AML-193 (cell line): ENCODE measurements around the gene TTC38.
A peak's percentile ranks its signal among the peaks of the same experiment; 100 is the strongest.

Experiments
- DNase-seq, 2 experiments: peaks; one replicate each; lab custom pipeline; 2025; lab: John Stamatoyannopoulos, UW

The TTC38 gene

DNA sequence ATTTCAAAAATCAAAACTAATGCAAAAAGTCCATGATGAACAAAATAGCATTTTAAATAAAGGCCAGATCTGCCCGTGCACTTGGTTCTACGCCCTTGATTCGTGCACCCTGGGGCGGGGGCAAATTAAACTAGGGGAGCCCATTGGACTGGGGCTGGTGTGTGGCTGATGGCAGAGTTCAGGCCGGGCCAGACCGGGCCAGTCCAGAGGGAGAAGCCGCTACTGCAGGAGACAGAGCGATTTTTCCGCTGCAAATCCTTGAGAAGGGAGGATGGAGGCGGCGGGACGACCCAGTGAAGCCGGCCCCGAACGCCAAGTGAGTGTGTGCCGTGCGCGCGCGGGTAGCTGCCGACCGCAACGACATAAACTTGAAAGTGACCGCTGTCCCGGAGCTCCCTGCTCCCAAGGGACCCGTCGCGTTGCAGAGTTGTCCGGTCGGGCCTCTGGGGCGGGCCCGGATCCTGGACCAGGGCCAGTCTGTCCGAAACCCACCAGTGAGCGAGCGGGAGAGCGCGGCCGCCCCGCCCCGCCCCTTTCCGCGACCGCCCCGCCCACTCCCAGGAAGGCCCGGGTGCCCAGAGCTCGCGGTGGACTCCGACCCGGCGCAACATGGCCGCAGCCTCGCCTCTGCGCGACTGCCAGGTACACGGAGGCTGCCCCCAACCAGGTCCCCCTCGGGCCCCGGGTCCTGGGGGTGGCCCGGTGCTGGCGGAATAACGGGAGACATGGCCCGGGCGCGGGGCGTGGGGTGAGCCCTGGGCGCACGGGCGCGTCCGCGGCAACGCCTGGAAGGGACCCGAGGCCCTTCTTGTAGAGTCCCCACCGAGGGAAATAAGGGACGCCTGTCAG, at the start of gene TTC38:
Gene TTC38, plus strand, starts transcription at position 578 of the 849 bp plus-strand sequence. Its CDS starts 32 bp downstream, at position 610.
- DNase-seq: peak; percentile 68 to 75

DNA sequence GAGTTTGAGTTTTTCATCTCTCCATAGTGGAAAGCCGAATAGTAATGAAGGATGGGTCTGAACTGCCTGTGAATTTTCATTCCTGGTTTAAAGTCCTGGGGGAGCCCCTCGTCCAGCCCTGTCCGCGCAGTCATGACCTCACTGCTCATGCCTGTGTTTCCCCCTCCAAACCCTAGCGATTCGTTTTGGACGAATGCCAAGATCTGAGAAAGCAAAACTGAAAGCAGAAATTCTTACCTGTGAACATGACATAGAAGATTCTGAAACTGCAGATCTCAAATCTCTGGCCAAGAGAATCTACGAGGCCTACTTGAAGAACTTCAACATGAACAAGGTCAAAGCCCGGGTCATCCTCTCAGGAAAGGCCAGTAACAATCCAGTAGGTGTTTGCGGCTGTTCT, 48.2 kb upstream of the TTC38 start:
- no peak for DNase-seq

DNA sequence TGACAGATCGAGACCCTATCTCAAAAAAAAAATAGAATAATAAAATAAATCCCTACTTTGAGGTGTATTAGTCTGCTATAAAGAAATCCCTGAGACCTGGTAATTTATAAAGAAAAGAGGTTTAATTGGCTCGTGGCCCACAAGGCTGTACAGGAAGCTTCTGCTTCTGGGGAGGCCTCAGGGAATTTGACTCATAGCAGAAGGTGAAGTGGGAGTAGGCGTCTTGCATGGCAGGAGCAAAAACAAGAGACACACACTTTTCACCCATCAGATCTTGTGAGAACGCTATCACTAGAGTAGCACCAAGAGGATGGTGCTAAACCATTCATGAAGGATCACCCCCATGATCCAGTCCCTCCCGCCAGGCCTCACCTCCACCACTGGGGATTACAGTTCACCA, 46.9 kb upstream of the TTC38 start:
- no peak for DNase-seq

DNA sequence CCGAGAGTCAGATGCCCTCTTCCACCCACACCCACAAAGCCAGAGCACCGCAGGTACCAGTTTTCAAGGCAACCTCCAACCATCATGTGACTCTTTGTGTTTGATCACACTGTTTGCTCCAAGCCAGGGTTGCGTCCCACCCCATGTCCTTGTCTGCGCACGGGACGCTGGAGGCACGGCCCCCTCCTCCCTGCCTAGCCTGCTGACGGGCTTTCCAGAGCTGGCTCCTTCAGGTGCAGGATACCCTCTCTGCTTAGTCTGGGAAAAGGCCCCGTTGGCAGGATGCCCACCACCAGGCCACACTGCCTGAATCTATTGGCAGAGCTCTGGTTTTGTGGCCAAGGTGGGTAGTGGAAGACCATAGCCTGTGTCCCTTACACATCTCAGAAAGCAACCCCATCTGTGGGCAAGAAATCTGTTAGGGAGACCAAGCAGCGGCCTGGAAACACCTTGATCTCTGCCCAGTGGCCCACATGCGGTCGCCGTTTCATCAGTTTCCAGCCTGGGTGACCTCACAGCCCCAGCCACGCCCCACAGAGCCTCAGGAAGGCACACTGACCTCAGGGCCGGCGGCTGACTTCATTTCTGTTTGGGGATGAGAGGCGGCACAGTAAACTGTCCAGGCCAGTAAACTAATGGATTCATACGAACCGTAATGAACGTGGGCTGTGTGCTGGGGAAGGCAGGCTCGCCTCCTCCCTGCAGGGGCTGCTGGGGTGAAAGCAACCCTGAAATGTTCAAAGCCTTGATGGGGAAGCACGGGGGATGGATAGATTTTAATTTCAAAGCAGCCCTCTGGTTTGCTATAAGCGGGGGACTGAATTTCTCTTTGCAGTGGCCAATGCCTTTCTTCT, 43.5 kb upstream of the TTC38 start:
- DNase-seq: no peak

DNA sequence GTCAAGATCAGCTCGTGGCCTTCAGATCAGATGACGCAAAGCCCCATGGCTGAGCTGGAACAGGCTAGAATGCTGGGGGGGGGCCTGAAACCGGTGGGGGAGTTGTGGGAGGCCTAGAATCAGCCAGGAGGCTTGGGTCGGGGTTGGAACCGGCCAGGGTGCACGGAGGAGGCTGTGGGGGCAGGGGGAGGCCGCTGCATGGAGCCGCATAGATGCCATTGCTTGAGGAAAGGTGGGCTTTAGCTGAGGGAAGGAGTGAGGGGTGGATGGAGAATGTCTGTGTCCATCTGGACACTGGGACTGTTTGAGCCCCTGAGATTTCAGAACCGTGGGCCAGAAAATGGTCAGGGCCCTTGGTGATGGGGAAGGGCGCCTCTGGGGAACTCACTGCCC, 42.9 kb upstream of the TTC38 start:
- DNase-seq: no peak

DNA sequence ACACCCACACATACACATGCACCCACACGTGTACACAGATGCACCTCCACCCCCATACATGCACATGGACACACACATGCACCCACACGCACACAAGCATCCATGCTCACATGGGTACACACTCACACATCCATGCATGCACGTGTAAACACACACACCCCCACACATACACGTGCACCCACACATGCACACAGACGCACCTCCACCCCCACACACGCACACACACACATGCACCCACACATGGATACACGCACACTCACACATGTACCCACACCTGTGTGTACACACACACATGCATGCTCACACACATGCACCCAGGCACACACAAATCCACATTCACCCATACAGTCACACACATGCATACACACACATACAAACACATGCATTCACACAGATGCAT, 42.2 kb upstream of the TTC38 start:
- no peak for DNase-seq

DNA sequence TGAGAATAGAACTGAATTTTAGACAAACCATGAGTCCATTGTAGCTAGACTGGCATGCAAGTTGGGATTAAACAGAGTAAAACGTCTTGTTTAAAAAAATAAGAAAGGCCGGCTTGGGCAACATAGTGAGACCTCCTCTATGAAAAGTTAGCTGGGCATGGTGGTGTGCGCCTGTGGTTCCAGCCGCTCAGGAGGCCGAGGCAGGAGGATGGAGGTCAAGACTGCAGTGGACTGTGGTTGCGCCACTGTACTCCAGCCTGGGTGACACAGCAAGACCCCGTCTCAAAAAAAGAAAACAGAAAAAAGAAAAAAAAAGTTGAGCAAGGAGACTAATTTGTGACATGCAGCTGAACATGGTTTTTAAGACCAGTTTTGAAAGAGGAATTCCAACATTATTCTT, 41.2 kb upstream of the TTC38 start:
- DNase-seq: no peak

DNA sequence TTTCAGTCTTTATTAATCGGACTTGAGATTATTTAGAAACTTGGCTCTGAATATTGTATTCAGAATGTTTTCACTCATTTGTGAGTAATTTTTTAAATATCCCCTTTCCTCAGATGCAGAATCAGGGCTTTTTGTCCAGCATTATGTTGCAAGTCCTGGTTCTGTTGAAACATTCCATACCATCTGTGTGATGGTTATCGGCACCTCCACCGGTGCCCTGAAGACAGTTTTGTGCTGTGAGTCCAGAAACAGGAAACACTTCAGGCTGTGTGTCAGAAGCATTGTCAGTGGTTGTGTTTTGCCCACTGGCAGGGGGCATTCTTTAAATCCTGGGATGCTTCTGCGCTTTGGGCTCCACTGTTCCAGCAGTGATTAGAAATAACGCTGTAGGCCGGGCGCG, 38.1 kb upstream of the TTC38 start:
- DNase-seq: no peak

DNA sequence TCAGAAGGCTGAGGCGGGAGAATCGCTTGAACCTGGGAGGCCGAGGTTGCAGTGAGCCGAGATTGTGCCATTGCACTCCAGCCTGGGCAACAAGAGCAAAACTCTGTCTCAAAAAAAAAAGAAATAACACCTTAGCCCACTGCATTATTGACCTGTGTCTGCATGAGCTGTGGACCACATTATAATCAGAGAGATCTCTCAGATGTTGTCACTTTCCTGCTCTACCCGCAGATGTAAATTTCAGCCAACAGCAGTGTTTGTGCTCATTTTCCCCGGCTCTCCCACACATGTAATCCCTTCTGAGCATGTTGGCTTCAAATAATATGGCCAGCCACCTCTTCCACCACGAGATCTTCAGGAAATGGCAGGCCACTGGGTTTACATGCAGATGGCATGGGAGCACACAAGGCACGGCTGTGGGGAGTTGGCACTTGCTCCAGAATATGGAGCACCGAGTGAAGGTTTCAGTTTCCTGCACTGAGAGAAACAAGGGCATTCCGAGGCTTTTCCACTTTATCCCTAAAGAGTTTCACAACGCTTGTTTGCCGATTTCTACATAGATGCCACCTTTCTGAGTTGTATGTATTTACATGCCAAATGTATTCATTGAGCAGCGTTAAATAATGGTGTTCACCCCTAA, 37.4 kb upstream of the TTC38 start:
- DNase-seq: no peak

DNA sequence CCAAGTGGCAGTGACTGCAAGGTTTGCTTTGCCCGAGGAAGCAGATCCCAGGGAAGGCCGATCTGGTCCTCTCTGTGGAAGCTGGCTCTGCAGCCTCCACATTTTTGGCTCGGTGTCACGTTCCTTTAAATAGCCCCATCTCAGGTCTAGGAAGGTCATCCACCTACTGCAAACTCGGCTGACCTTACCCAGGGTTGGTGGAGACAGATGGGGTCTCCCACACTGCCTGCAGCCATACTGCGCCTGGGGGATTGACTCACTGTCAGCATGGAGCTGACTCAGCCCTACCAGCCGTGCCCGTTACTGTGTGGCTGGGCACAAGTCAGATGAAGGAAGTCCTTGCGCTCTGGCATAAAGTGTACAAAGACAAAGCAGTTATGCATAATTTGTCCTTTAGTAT, 34.6 kb upstream of the TTC38 start:
- no peak for DNase-seq

DNA sequence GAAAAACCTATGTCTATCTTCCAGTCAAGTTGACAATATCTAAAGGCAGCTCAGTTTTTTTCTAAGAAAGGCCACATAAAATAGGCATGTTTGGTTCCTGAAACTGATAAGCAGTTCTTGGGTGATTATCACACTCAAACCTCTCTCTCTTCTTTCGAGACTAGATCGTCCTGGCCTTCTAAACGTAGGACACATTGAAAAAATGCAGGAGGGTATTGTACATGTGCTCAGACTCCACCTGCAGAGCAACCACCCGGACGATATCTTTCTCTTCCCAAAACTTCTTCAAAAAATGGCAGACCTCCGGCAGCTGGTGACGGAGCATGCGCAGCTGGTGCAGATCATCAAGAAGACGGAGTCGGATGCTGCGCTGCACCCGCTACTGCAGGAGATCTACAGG, 32.8 kb upstream of the TTC38 start:
- no peak for DNase-seq

DNA sequence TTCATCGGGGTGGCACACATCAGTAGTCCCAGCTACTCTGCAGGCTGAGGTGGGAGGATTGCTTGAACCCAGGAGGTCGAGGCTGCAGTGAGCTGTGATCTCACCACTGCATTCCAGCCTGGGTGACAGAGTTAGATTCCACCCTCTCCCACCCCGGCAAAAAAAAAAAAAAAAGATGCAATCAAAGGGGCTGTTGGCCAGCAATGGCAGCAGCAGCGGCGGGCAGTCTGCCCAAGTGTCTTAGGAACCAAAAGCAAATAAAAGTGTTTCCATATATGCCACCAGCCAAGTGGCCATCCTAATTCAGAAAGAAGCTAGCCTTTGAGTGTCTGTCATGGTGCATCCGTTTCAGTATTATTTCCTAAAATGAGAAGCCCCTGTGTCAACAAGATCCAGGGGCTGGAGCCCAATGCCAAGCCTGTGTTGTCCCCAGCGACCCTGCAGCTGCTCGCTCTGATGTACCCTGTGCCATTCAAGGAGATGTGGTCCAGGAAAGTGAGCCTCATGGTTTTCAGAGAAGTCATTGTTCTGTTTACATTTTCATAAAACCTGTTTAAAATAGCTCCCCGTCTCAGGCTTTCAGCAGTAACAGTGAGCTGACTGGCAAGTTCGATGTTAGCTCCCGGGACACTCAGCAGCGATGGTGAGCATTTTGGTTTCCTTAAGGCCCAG, 30.2 kb upstream of the TTC38 start:
- DNase-seq: no peak

DNA sequence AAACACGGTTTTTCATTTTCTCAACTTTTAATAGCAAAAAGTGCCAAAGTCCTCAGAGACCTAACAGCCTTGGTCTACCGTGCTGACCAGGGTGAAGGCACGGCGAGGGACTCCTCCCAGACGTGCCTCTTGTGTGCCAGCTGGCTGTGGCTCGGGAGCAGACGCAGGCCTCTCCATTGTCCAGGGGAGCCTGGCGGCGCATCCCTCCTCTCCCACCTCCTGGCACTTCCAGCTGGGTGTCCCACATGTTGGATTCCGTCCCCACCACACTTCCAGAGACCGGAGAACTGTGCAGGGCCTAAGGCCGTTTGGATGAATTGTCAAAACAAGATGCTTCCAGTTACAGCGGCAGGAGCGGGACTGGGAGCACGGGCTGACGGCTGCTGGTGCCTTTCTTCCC, 29.3 kb upstream of the TTC38 start:
- DNase-seq: no peak

DNA sequence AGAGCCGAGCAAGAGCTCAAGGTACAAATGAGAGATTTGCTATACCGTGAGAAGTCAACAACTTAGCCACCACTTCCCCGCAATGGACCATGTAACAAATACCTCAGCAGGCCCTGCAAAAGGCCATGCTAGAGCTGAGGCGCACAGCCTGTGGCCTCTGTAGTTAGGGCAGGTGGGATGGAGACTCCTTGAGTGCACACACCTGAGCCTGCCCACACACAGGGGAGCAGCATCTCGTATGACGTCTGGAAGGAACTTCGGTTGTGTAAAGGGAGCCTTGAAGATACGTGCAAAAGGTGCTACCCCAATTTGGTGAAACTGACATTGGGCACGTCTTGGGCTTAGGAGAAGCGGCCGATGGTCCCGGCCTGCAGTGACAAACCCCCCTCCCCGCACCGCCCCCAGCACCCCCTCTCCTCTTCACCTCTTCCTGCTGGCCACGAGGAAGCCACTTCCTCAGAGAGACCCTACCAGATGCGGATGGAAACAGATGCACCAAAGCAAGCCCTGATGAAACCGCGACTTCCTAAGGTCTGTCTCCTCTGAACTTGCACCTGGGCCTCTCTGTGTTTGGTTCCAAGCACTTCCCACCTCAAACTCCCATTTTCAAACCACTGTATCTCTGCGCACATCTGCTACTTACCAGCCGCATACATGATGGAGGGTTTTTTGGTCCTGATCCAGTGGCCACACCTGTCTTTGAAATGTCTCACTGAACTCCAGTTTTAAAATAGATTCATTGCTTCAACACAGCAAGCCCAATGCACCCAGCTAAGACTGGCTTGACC, 28.4 kb upstream of the TTC38 start:
- no peak for DNase-seq

DNA sequence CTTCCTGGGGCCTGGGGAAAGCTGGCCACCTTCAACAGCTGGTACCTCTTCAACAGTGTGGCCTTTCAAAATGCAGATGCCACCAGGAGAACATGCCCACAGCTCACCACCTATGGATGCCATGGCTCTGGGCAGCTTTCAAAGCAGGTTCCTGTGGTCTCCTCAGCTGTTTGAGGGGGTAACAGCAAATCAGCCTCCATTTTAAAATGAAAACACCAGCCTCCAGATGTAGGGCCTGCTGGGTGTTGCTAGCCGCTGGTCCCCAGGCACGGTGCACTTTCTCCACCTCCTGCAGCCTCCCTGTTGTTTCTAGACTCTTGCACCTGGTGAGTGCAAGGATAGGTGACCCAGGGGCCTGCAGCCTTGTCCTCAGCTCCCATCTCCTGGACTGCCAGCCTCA, 27.7 kb upstream of the TTC38 start:
- DNase-seq: no peak

DNA sequence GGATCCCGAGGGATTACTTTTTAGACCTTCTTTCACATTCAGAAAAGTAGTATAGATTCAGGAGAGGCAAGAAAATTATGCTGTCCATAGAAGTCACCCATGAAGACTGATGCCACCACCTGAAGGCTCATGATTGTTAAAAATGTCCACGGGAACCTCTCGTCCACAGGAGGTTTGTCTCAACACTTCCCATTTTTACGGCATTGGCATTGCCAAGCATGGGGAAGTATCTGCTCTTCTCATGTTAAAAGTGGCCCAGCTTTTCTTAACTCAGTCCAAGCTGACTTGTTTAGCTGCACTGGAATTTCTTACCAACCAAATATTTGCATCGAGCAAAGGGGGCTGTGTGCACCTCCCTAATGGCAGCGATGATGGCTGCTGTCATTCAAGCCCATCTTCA, 27.3 kb upstream of the TTC38 start:
- DNase-seq: no peak

DNA sequence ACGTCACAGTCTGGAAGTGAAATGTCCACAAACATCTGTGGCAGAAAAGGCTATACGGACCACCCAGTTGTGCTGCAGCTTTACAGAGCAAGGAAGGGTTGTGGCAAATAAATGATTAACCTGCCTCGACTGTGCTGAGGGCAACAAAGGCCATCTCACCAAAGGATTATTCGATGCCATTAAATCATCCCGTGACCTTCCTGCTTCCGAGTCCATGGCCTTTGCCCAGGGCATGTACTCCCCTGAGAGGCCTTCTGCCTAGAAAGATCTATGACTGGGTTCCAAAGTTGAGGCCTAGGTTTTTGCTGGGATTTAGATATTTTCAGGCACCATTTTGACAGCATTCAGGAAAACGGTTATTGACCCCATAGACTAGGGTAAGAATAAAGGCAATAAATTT, 26.9 kb upstream of the TTC38 start:
- DNase-seq: no peak

DNA sequence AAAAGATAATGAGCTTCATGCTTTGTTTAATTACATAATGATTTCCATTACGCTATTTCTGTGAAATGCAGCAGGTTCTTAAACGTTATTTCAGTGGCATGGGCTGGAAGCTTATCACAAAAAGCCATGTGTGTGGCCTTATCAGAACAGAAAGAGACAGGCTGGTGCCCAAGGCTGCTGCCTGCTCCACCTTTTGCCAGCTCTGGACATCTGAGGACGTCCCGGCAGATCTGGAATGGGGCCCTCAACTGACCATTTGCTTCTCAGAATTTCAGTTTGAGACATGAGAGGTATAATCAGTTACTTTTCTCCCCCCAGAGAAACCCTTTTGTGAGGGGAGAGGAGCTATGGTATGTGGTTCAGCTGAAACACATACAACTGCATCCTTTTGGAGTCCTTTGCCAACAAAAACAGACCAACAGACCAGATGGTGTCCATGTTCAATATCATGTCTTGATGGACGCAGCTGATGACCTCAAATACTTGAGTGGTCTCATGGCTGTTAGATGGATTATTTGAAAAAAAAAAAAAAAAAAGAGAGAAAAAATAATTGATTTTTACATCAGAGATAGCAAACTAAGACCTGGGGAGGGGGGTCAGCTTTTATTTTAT, 26.3 kb upstream of the TTC38 start:
- DNase-seq: no peak

DNA sequence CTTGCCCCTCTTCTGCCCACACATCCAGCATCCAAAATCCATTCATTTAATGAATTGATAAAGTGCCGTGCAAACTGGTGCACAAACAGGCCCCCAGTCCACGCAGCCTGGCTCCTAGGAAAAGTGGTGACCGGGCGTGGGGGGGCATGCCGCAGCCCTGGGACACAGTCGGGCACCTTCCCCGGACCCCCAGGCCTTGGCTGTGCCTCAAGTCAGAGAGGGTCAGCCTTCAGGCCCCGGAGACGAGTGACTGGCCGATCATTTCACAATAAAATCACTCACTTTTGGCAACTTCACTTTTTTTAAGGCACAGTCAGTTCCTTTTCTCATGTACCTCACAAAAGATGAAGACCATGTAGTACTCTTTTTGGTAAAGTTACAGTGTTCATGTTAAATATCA, 25.7 kb upstream of the TTC38 start:
- no peak for DNase-seq

DNA sequence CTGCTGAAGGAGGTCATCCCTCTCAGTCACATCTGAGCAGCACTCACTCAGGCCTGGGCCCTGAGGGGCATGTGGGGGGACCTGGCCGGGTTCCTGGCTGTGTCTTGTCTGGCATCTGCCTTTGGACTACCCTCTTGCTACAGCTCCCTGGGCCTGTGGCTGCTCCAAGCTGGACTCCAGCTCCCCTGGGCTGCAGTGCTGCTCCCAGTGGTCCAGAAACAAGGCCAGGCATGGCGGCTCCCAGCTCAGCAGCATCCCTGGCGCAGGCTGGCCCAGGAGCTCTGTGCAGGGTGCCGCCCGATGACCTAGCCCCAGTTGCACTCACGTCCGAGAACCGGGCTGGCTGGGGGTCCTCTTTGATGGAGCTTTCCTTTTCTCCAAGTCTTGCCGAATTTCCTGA, 23.0 kb upstream of the TTC38 start:
- no peak for DNase-seq

DNA sequence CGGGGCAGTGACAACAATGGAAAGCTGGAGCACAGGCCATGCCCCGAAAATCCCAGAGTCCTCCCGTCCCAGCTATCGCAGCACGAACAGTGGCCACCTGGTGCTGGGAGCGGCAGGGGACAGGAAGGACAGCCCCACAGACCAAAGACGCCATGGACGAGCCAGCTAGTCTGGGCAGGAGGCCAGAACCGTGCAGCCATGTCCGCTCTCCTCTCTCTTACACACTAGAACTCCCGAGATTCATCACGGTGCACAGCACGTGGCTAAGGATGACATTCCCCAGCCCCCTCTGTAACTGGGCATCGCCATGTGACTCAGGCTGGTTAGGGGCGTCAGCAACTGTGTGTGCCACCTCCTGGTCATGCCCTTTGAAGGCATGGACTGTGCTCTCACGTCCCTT, 22.3 kb upstream of the TTC38 start:
- no peak for DNase-seq
